ENCODE data around the gene RAB32.

Gene RAB32

DNA sequence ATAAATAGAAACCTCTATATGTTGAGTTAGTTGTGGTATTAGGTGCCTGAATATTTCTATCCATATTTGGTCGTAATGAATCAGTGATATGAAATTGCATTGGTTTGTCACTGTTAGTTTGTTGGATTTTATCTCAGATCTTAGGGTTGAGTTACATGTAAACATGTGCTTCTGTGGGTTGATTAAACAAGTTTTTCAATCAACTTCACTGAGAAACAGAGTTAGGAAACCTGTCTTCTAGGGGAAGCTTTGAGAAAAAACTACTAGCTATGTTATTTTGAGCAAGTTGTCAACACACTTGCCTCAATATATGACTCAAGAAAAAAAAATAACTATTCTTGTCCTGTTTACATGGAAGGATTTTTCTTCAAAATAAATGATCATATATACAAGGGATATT, 40.3 kb downstream of the RAB32 start:
- H3K9me3 ChIP-seq (ENCODE audit: insufficient read depth, low read length): no peaks in the 10 kb centered on the region
- TF ChIP-seq, protein P1, sequence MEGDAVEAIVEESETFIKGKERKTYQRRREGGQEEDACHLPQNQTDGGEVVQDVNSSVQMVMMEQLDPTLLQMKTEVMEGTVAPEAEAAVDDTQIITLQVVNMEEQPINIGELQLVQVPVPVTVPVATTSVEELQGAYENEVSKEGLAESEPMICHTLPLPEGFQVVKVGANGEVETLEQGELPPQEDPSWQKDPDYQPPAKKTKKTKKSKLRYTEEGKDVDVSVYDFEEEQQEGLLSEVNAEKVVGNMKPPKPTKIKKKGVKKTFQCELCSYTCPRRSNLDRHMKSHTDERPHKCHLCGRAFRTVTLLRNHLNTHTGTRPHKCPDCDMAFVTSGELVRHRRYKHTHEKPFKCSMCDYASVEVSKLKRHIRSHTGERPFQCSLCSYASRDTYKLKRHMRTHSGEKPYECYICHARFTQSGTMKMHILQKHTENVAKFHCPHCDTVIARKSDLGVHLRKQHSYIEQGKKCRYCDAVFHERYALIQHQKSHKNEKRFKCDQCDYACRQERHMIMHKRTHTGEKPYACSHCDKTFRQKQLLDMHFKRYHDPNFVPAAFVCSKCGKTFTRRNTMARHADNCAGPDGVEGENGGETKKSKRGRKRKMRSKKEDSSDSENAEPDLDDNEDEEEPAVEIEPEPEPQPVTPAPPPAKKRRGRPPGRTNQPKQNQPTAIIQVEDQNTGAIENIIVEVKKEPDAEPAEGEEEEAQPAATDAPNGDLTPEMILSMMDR (IDR thresholded peaks at IDR 0.05; ENCODE audit: insufficient read depth, low read length, poor library complexity, severe bottlenecking): no peak
- no peak for TF ChIP-seq EZH2phosphoT487 (conservative IDR thresholded peaks at IDR 0.05; ENCODE audit: low read length)
- H2AFZ ChIP-seq (ENCODE audit: low read depth, low read length, severe bottlenecking): no peak overlapping the region

DNA sequence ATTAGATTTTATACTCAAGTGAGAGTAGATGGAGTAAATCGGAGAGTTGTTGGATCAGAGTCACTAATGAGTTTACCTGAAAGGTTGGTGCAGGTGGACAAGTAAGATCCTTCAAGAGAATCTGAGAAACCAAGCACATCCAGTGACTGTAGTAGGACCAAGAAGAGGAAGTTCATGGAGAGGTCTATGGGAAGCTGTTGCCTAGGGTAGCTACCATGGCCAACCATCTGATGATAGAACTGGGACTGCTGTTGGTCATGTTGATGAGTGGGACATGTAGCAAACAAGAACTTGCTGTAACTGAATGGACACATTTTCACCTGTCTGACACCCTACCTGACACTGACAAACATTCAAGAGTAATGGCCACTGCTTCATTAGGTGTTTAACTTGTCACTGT, 43.8 kb downstream of the RAB32 start:
- TF ChIP-seq EZH2phosphoT487 (conservative IDR thresholded peaks at IDR 0.05; ENCODE audit: low read length): no peak
- TF ChIP-seq, protein P1 (IDR thresholded peaks at IDR 0.05; ENCODE audit: insufficient read depth, low read length, poor library complexity, severe bottlenecking): no peak
- H3K4me2 ChIP-seq (ENCODE audit: low read depth, low read length, poor library complexity, severe bottlenecking): no peak overlapping the region

More for the DNA sequence above, 40.3 kb downstream of the RAB32 start:
- Histone ChIP-seq H3K79me2 (ENCODE audit: insufficient read depth, low read length) (no peaks in the 10 kb centered on the region), H3K27ac (ENCODE audit: low read depth, low read length) (no peak overlapping the region), H3K9me2 (replicated peaks; ENCODE audit: insufficient read depth, low read length) (no peaks in the 10 kb centered on the region), H3K4me2 (ENCODE audit: low read depth, low read length, poor library complexity, severe bottlenecking) (no peak overlapping the region), H3K9ac (ENCODE audit: low read length) (no peak overlapping the region), H3K36me3 (ENCODE audit: low read length) (no peaks in the 10 kb centered on the region), H4K20me1 (ENCODE audit: low read depth, low read length) (no peaks in the 10 kb centered on the region), H3K27me3 (ENCODE audit: low read length) (no peaks in the 10 kb centered on the region), H3F3A (ENCODE audit: insufficient read depth) (no peaks in the 10 kb centered on the region), H3K4me3 (ENCODE audit: insufficient read depth, low read length, poor library complexity, severe bottlenecking) (no peak overlapping the region)

DNA sequence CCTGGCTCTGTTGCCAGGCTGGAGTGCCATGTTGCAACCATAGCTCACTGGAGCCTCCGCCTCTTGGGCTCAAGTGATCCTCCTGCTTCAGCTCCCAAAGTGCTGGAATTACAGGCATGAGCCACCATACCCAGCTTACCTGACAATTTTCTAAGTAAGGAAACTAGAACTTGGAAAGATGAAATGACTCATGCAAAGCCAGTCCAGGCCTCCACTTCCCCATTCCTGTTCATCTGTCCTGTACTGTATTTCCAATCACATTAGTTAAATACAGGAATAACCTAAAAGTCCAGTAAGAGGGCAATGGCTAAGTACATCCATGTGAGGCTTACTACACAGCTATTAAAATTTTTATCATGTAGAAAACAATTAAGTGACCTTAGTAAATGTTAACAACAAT, 46.9 kb downstream of the RAB32 start:
- H2AFZ ChIP-seq (ENCODE audit: low read depth, low read length, severe bottlenecking): no peak overlapping the region
- TF ChIP-seq, protein P1 (IDR thresholded peaks at IDR 0.05; ENCODE audit: insufficient read depth, low read length, poor library complexity, severe bottlenecking): no peak
- no peak for TF ChIP-seq EZH2phosphoT487 (conservative IDR thresholded peaks at IDR 0.05; ENCODE audit: low read length)
- H3K4me2 ChIP-seq (ENCODE audit: low read depth, low read length, poor library complexity, severe bottlenecking): no peak overlapping the region

More for the DNA sequence above, 43.8 kb downstream of the RAB32 start:
- Histone ChIP-seq H3K4me3 (ENCODE audit: insufficient read depth, low read length, poor library complexity, severe bottlenecking) (no peak overlapping the region), H2AFZ (ENCODE audit: low read depth, low read length, severe bottlenecking) (no peak overlapping the region), H3K27me3 (ENCODE audit: low read length) (no peaks in the 10 kb centered on the region), H3K36me3 (ENCODE audit: low read length) (no peaks in the 10 kb centered on the region), H3K79me2 (ENCODE audit: insufficient read depth, low read length) (no peaks in the 10 kb centered on the region), H3K9me2 (replicated peaks; ENCODE audit: insufficient read depth, low read length) (no peaks in the 10 kb centered on the region), H4K20me1 (ENCODE audit: low read depth, low read length) (no peaks in the 10 kb centered on the region), H3K9me3 (ENCODE audit: insufficient read depth, low read length) (no peaks in the 10 kb centered on the region), H3K9ac (ENCODE audit: low read length) (no peak overlapping the region), H3K27ac (ENCODE audit: low read depth, low read length) (no peak overlapping the region), H3F3A (ENCODE audit: insufficient read depth) (no peaks in the 10 kb centered on the region)

More for the DNA sequence above, 46.9 kb downstream of the RAB32 start:
- H3K27me3 ChIP-seq (ENCODE audit: low read length): no peaks in the 10 kb centered on the region
- no peak overlapping the region for H3K9ac ChIP-seq (ENCODE audit: low read length)
- no peaks in the 10 kb centered on the region for H3K9me3 ChIP-seq (ENCODE audit: insufficient read depth, low read length)
- H3K9me2 ChIP-seq (replicated peaks; ENCODE audit: insufficient read depth, low read length): no peaks in the 10 kb centered on the region
- H3K4me3 ChIP-seq (ENCODE audit: insufficient read depth, low read length, poor library complexity, severe bottlenecking): no peak overlapping the region
- no peaks in the 10 kb centered on the region for H3F3A ChIP-seq (ENCODE audit: insufficient read depth)
- H4K20me1 ChIP-seq (ENCODE audit: low read depth, low read length): no peaks in the 10 kb centered on the region
- no peaks in the 10 kb centered on the region for H3K79me2 ChIP-seq (ENCODE audit: insufficient read depth, low read length)
- no peaks in the 10 kb centered on the region for H3K36me3 ChIP-seq (ENCODE audit: low read length)
- no peak overlapping the region for H3K27ac ChIP-seq (ENCODE audit: low read depth, low read length)

Measured in SU-DHL-6 (cell line).